B cell (primary cell): ENCODE data around the gene TMEM44. TPM values are rescaled to one million over a fixed set of nuclear protein-coding genes. Genes with fewer than 3 reads are reported as not detected.

ENCODE experiments used
- ATAC-seq: fragments of 200-7000 bp; cut with Tn5 transposase; one replicate; pipeline ENCODE4 v1.10.0; 2021; ENCODE audit warnings: low read depth, mild to moderate bottlenecking, moderate number of reproducible peaks, moderate library complexity
- CTCF ChIA-PET: fragments of 350-600 bp; sonication (Branson Sonifier 250); formaldehyde crosslinking; loops from one replicate; lab custom pipeline; 2021; ENCODE audit warnings: antibody characterized with exemption, inconsistent platforms; lab: Charles Lee
- POLR2A ChIA-PET: fragments of 350-600 bp; sonication (Branson Sonifier 250); formaldehyde crosslinking; loops from one replicate; lab custom pipeline; 2021; ENCODE audit warnings: antibody characterized with exemption; lab: Charles Lee
- DNase-seq: peaks from one replicate; pipeline ENCODE4 v3.0.0; 2013
- H2AFZ ChIP-seq: 2 replicates; pipeline ENCODE4 v1.6.1; 2012; ENCODE audit warnings: mild to moderate bottlenecking, low read depth, low read length; ENCODE audit not compliant: insufficient read depth, poor library complexity, severe bottlenecking
- H3K27ac ChIP-seq, 2 donors: 1 replicate in 1 of 2; 2 replicates in 1 of 2; pipeline ENCODE4 v1.5.1; 2012 to 2013; ENCODE audit warnings: low read length in 2 of 2, mild to moderate bottlenecking in 2 of 2, moderate library complexity in 1 of 2
- H3K27me3 ChIP-seq, 4 experiments: fragments of 200-600 bp in 1 of 4; sonication (generic) in 1 of 4; replicated peaks in 1 of 4; 1 replicate in 2 of 4; 2 replicates in 2 of 4; pipeline versions ENCODE4 v1.6.1 to v1.7.0; 2013 to 2016; ENCODE audit warnings: low read length in 3 of 4, mild to moderate bottlenecking in 2 of 4, mixed read lengths in 1 of 4, moderate library complexity in 1 of 4; ENCODE audit not compliant: insufficient read depth in 4 of 4, control insufficient read depth in 3 of 4; ENCODE audit errors: control extremely low read depth in 1 of 4
- H3K36me3 ChIP-seq, 2 experiments: replicated peaks in 1 of 2; 1 replicate in 1 of 2; 2 replicates in 1 of 2; pipeline versions ENCODE4 v1.6.1 to v1.7.1; 2013; ENCODE audit warnings: low read length in 1 of 2; ENCODE audit not compliant: insufficient read depth in 2 of 2, control insufficient read depth in 1 of 2; ENCODE audit errors: control extremely low read depth in 1 of 2, extremely low read depth in 1 of 2
- H3K4me1 ChIP-seq, 2 donors: fragments of 200-600 bp in 1 of 2; sonication (generic) in 1 of 2; 1 replicate in 1 of 2; 2 replicates in 1 of 2; pipeline versions ENCODE4 v1.5.1 to v1.6.1; 2013 to 2017; ENCODE audit warnings: low read length in 2 of 2; ENCODE audit not compliant: control insufficient read depth in 2 of 2, insufficient read depth in 2 of 2
- H3K4me2 ChIP-seq: replicated peaks from 2 replicates; pipeline ENCODE3; 2012; ENCODE audit warnings: mild to moderate bottlenecking, low read depth, low read length; ENCODE audit not compliant: poor library complexity, severe bottlenecking
- H3K4me3 ChIP-seq, 5 experiments: fragments of 200-600 bp in 1 of 5; sonication (generic) in 1 of 5; 1 replicate in 3 of 5; 2 replicates in 2 of 5; pipeline versions ENCODE4 v1.5.1 to v1.7.0; 2011 to 2016; ENCODE audit warnings: low read length in 4 of 5, mild to moderate bottlenecking in 4 of 5, low read depth in 2 of 5, control low read depth in 1 of 5, moderate library complexity in 1 of 5; ENCODE audit not compliant: insufficient read depth in 1 of 5; ENCODE audit errors: control extremely low read depth in 1 of 5, extremely low read depth in 1 of 5
- H3K79me2 ChIP-seq: fragments of 200-600 bp; sonication (generic); one replicate; pipeline ENCODE4 v1.6.0; 2016; ENCODE audit warnings: low read length; ENCODE audit not compliant: control insufficient read depth, insufficient read depth
- H3K9ac ChIP-seq: fragments of 200-600 bp; sonication (generic); 2 replicates; pipeline ENCODE4 v1.6.1; 2017; ENCODE audit warnings: mild to moderate bottlenecking, low read length, moderate library complexity
- H3K9me3 ChIP-seq, 3 donors: one replicate each; pipeline versions ENCODE4 v1.6.1 to v1.7.1; 2013; ENCODE audit warnings: low read length in 2 of 3; ENCODE audit not compliant: control insufficient read depth in 2 of 3, insufficient read depth in 1 of 3; ENCODE audit errors: control extremely low read depth in 1 of 3
- H4K20me1 ChIP-seq: 2 replicates; pipeline ENCODE4 v1.6.0; 2012; ENCODE audit warnings: mild to moderate bottlenecking, low read length; ENCODE audit not compliant: insufficient read depth, control insufficient read depth, poor library complexity, severe bottlenecking
- H3K27ac Mint-ChIP-seq: one replicate; pipeline ENCODE4 v1.8.0; 2021; ENCODE audit warnings: mixed read lengths
- H3K27me3 Mint-ChIP-seq: one replicate; pipeline ENCODE4 v1.8.0; 2021; ENCODE audit warnings: mixed read lengths
- H3K4me1 Mint-ChIP-seq: one replicate; pipeline ENCODE4 v1.8.0; 2021; ENCODE audit warnings: mixed read lengths
- H3K4me3 Mint-ChIP-seq: one replicate; pipeline ENCODE4 v1.8.0; 2021; ENCODE audit warnings: mixed read lengths
- H3K9me3 Mint-ChIP-seq: one replicate; pipeline ENCODE4 v1.8.0; 2022; ENCODE audit warnings: mixed read lengths; ENCODE audit not compliant: insufficient read depth
- CTCF ChIP-seq: fragments of 200-600 bp; IDR thresholded peaks from one replicate; pipeline ENCODE4 v1.8.0; 2022; ENCODE audit warnings: antibody characterized with exemption, mild to moderate bottlenecking
- EZH2 ChIP-seq: IDR thresholded peaks from 2 replicates; pipeline ENCODE4 v1.6.1; 2012; ENCODE audit warnings: borderline replicate concordance, low read depth, mild to moderate bottlenecking, moderate library complexity, low read length; ENCODE audit not compliant: insufficient read depth, poor library complexity, severe bottlenecking
- WGBS: methylation state at CpG from one replicate; pipeline ENCODE4 v1.1.5; 2013; ENCODE audit warnings: missing lambda C conversion rate; ENCODE audit not compliant: insufficient coverage; 5-methylcytosine and 5-hydroxymethylcytosine counted together
- intact Hi-C: fragments of 100-400 bp; cut with micrococcal nuclease; formaldehyde crosslinking; loops from one replicate; pipeline ENCODE4 v1.10.0; 2022
- polyA plus RNA-seq: library from polyadenylated mRNA; depleted of rRNA; stranded (reverse); fragments of >200 nt; gene quantifications from 2 replicates; pipeline ENCODE4 v1.2.3, GENCODE V29; 2012
- total RNA-seq, 2 donors: library from RNA; stranded (reverse); fragments of 120-200 nt in 1 of 2; gene quantifications; 1 replicate in 1 of 2; 2 replicates in 1 of 2; pipeline versions ENCODE4 v1.2.3 to v1.2.4, GENCODE V29; 2013 to 2022

Gene TMEM44
- total and polyA plus RNA-seq, 2 donors (not counting 1 experiment from before 2014, with no cell fraction given), result 4.1 to 7.5 TPM

DNA sequence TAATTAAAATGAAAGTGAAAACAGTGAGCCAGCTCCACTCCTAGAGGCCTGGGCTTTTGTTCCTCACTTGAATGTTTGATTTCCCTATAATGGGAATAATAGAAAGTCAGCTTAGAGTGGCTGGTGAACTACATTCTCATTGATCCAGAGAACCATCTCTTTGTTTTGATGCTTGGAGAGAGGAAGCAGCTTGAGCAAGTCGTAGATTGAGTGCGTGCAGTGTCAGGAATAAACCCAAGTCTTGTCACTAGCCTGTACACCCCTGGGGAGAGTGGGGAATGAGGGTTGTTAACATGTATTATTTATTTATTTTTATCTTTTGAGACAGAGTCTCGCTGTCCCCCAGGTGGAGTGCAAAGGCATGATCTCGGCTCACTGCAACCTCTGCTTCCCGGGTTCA, 39.7 kb upstream of the TMEM44 start:
- Histone ChIP-seq H3K9ac (peak overlapping the region; percentile 71), H3K27me3 (no peaks in the 10 kb centered on the region)
- no peak for DNase-seq

More for the DNA sequence above, 39.7 kb upstream of the TMEM44 start:
- H3K36me3 ChIP-seq, result peaks cover 0 to 4% of the 10 kb centered on the region in 2 experiments
- TF ChIP-seq CTCF (no peak), EZH2 (no peak)
- peak overlapping the region; percentile 81 for H2AFZ ChIP-seq
- peaks cover 38% of the 10 kb centered on the region for H3K79me2 ChIP-seq
- peaks cover 29% of the 10 kb centered on the region for H4K20me1 ChIP-seq
- peak overlapping the region; percentile 67 to 99 (median 85) for H3K4me3 ChIP-seq
- no peaks in the 10 kb centered on the region for H3K9me3 ChIP-seq
- Mint-ChIP-seq H3K27ac (peak overlapping the region; percentile 80), H3K9me3 (no peaks in the 10 kb centered on the region), H3K27me3 (peaks cover 7% of the 10 kb centered on the region), H3K4me1 (peaks cover 25% of the 10 kb centered on the region), H3K4me3 (peak overlapping the region; percentile 99)
- no peak for ATAC-seq
- ChIA-PET CTCF (interaction anchor here (1.0 to 10.9 kb wide), 13 partner anchors 11 to 850 kb away, joined by 4 to 231 read pairs (median 13); partner anchors contain the start of genes FAM43A, TMEM44 and XXYLT1), POLR2A (interaction anchor here (0.5 to 2.4 kb wide), 10 partner anchors 10 to 1644 kb away, joined by 3 to 27 read pairs (median 5); partner anchors contain the start of gene XXYLT1)
- peaks cover 13 to 15% of the 10 kb centered on the region in 2 donors for H3K4me1 ChIP-seq
- peak overlapping the region; percentile 76 for H3K4me2 ChIP-seq
- 58% methylated on average over 3 of the region's 5 CpGs for WGBS
- peak overlapping the region; percentile 92 to 96 for H3K27ac ChIP-seq
- intact Hi-C loops, result loop anchor here (1.0 to 5.0 kb wide), 10 partner anchors 9 to 869 kb away; partner anchors contain the start of genes ACAP2, ATP13A3, PPP1R2 and XXYLT1
